HG03064 (cell line): ENCODE results near the gene CTAG1A.
"Not testable (repeated sequence)": the region's sequence is repeated elsewhere in the genome, so short reads cannot be mapped to it uniquely, and the experiment has no call there.

ENCODE experiments used
- ATAC-seq: cut with Tn5 transposase; IDR thresholded peaks from one replicate; pipeline ENCODE4 v1.9.1; 2021; ENCODE audit warnings: low read depth; ENCODE audit not compliant: unreplicated experiment

CTAG1A gene

GRCh38 chrX:154608823-154609222 lies 23.9 kb downstream of the CTAG1A start:
- not testable (repeated sequence) for ATAC-seq

GRCh38 chrX:154611146-154611545 lies 26.2 kb downstream of the CTAG1A start:
- not testable (repeated sequence) for ATAC-seq

GRCh38 chrX:154613586-154613985 lies 28.7 kb downstream of the CTAG1A start:
- ATAC-seq, result not testable (repeated sequence)

DNA sequence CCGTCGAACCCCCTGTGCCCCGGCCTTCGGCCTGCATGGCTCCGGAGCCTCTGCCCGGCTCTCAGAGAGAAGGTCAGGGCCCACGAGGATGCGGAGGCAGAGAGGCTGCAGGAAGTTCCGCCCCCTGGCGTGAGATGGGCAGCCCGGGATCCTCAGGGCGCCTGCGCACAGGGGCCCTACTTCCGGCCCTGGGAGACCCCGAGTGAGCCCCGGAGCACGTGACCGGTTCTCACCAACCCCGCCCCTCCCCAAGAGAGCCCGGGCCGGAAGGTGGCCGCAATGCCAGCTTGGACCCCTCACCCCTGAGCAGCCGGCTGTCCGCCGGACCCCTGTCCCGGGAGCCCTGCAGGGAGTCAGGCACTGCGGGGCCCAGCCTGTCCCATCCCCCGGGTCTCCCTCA lies 34.2 kb downstream of the CTAG1A start, which contains the start of gene CTAG1B:
Gene CTAG1B (minus strand): TSS at position 101 of the 400 bp plus-strand sequence. CDS start 64 bp downstream, at position 37.
- not testable (repeated sequence) for ATAC-seq

DNA sequence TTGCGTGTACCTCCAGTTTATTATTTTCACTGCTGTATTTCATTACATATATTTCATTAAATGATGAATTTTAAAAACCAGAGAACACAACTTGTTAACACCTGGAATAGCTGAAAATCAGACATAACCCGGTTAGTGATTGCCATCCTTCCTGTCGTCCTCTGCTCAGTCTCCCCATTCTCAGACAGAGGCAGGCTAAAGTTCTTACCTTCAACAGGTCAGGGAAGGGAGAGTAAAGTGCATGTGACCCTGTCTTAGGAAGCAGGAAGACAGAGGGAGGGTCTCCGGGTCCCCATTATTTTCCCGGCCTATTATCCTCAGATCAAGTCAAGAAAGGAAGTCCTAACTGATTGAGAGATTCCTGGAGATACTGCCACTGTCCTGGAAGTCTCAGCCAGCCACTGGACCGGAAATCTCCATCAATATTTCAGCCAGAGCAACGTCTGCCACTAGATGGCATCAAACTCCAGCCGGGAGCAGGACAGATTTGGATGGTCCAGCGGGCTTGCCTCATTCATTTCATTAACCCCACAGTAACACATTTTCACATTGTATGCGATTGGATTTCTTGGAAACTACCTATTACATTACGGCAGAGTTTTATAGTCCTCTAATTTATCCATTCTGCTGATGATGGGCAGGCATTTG lies 36.0 kb downstream of the CTAG1A start:
- ATAC-seq, result not testable (repeated sequence)

- not testable (repeated sequence) for ATAC-seq
These were observed 44.0 kb downstream of the CTAG1A start for GRCh38 chrX:154628960-154629359.

GRCh38 chrX:154630949-154631348 lies 46.0 kb downstream of the CTAG1A start:
- ATAC-seq, result not testable (repeated sequence)

GRCh38 chrX:154633661-154634060 lies 48.7 kb downstream of the CTAG1A start:
- not testable (repeated sequence) for ATAC-seq
